ENCODE data around the gene KIAA0930.

The KIAA0930 gene

DNA sequence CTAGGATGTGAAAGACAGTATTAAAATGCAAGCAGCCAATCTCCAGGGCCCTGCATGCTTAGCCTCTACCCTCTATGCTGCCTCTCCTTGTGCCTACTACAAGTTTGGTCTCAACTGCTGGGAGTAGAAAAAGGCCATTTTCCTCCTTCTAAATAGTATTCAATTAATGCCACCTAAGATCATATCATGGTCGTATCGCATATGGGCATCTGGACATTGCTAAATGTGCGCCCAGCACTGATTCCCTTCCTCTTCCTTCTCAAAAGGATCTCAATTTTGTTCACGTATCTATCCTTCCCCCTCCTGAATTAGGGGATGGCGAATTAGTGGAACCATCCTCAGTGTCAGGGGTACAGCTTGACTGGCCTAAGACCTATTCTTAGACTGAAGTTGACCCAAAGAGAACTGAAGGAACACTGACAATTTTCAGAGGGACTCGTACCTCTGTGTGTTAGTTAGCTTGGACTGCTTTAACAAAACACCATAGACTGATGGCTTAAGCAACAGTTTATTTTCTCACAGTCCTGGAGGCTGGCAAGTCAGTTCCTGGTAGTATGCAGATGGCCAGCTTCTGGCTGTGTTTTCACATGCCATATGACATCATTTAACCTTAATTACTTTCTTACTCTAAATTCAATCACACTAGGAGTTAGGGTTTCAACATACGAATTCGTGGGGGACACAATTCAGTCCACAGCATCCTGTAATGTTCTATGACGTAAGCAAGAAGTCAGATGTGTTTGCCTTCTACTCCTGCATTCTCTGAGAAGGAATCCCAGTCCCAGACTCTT lies 85.4 kb downstream of the KIAA0930 start:
- Histone ChIP-seq H3K27ac (no peak overlapping the region), H3K36me3 (replicated peaks) (peaks cover 3% of the 10 kb centered on the region), H3K4me3 (ENCODE audit: low read depth, low read length) (no peak overlapping the region), H3K27me3 (replicated peaks) (no peaks in the 10 kb centered on the region)
- in situ Hi-C loops (cut with HindIII; ENCODE audit: low pct_ligation_motif_present, low sequenced_read_pairs) = no loop called here
- no peak for DNase-seq
- TF ChIP-seq CTCF (IDR thresholded peaks at IDR 0.05; ENCODE audit: low read depth, low read length, missing control alignments) = no peak

DNA sequence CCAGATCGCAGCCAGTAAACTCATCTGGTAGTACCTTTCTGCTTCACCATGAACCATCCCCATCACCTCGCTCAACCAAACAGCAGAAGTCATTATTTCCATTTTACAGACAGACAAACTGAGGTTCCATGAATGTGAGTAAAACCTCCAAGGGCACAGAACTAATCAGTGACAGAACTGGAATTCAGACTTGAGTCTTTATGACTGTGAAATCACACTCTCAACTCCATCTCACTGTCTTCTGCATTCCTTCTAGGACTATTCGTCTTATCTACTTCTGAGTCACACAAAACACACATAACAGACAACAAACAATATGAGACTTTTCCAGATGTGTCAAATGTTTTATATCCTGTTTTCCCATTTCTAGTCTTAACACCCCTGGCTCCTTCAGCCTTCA lies 86.3 kb downstream of the KIAA0930 start:
- H3K36me3 ChIP-seq (replicated peaks) = peaks cover 3% of the 10 kb centered on the region
- in situ Hi-C loops (cut with HindIII; ENCODE audit: low pct_ligation_motif_present, low sequenced_read_pairs) = no loop called here

DNA sequence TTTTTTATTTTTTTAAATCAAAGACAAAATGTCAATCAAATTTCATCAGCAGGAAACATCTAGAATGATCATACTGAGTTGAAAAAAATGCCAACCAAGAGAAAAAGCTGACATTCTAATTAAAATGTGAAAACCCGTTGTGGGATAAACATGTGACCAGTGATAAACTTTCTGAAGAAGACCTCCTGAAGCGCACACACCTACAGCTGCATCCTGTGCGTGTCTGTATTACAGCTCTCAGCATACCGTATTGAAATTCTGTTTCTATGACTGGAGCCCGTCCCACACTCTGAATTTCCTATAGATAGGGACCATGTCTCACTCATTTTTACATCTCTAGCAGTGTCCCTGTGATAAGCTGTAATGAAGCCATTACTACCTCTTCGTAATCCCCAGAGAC lies 89.2 kb downstream of the KIAA0930 start:
- no peak for TF ChIP-seq CTCF (IDR thresholded peaks at IDR 0.05; ENCODE audit: low read depth, low read length, missing control alignments)
- H3K36me3 ChIP-seq (replicated peaks) = no peaks in the 10 kb centered on the region
- DNase-seq = no peak
- in situ Hi-C loops (cut with HindIII; ENCODE audit: low pct_ligation_motif_present, low sequenced_read_pairs) = no loop called here
- no peak overlapping the region for H3K27ac ChIP-seq
- no peaks in the 10 kb centered on the region for H3K27me3 ChIP-seq (replicated peaks)
- no peak overlapping the region for H3K4me3 ChIP-seq (ENCODE audit: low read depth, low read length)

More for the DNA sequence above, 86.3 kb downstream of the KIAA0930 start:
- no peak for TF ChIP-seq CTCF (IDR thresholded peaks at IDR 0.05; ENCODE audit: low read depth, low read length, missing control alignments)
- Histone ChIP-seq H3K4me3 (ENCODE audit: low read depth, low read length) (no peak overlapping the region), H3K27ac (no peak overlapping the region), H3K27me3 (replicated peaks) (no peaks in the 10 kb centered on the region)
- DNase-seq = peak; percentile 53

- no peaks in the 10 kb centered on the region for H3K36me3 ChIP-seq (replicated peaks)
- no peak overlapping the region for H3K4me3 ChIP-seq (ENCODE audit: low read depth, low read length)
- TF ChIP-seq CTCF (IDR thresholded peaks at IDR 0.05; ENCODE audit: low read depth, low read length, missing control alignments) = no peak
- no peak for DNase-seq
- no peaks in the 10 kb centered on the region for H3K27me3 ChIP-seq (replicated peaks)
- H3K27ac ChIP-seq = no peak overlapping the region
- in situ Hi-C loops (cut with HindIII; ENCODE audit: low pct_ligation_motif_present, low sequenced_read_pairs) = no loop called here
These were observed 90.6 kb downstream of the KIAA0930 start for GRCh38 chr22:45150139-45150538.

GRCh38 chr22:45149671-45150070 lies 91.0 kb downstream of the KIAA0930 start:
- Histone ChIP-seq H3K27ac (no peak overlapping the region), H3K4me3 (ENCODE audit: low read depth, low read length) (no peak overlapping the region), H3K36me3 (replicated peaks) (no peaks in the 10 kb centered on the region), H3K27me3 (replicated peaks) (no peaks in the 10 kb centered on the region)
- no peak for TF ChIP-seq CTCF (IDR thresholded peaks at IDR 0.05; ENCODE audit: low read depth, low read length, missing control alignments)
- in situ Hi-C loops (cut with HindIII; ENCODE audit: low pct_ligation_motif_present, low sequenced_read_pairs) = no loop called here
- DNase-seq = no peak

GRCh38 chr22:45144916-45145315 lies 95.8 kb downstream of the KIAA0930 start:
- Histone ChIP-seq H3K36me3 (replicated peaks) (no peaks in the 10 kb centered on the region), H3K4me3 (ENCODE audit: low read depth, low read length) (no peak overlapping the region), H3K27ac (no peak overlapping the region), H3K27me3 (replicated peaks) (no peaks in the 10 kb centered on the region)
- no peak for DNase-seq
- TF ChIP-seq CTCF (IDR thresholded peaks at IDR 0.05; ENCODE audit: low read depth, low read length, missing control alignments) = no peak
- in situ Hi-C loops (cut with HindIII; ENCODE audit: low pct_ligation_motif_present, low sequenced_read_pairs) = no loop called here
